ENCODE data around the gene SEMA4A.
"Not testable (repeated sequence)": the region's sequence is repeated elsewhere in the genome, so short reads cannot be mapped to it uniquely, and the experiment has no call there.

GRCh38 chr1:156190265-156190664 is 36.9 kb downstream of the SEMA4A start:
- not testable (repeated sequence) for TF ChIP-seq EZH2 (IDR thresholded peaks at IDR 0.05; ENCODE audit: low read length, missing control alignments)
- TF ChIP-seq, protein P1, sequence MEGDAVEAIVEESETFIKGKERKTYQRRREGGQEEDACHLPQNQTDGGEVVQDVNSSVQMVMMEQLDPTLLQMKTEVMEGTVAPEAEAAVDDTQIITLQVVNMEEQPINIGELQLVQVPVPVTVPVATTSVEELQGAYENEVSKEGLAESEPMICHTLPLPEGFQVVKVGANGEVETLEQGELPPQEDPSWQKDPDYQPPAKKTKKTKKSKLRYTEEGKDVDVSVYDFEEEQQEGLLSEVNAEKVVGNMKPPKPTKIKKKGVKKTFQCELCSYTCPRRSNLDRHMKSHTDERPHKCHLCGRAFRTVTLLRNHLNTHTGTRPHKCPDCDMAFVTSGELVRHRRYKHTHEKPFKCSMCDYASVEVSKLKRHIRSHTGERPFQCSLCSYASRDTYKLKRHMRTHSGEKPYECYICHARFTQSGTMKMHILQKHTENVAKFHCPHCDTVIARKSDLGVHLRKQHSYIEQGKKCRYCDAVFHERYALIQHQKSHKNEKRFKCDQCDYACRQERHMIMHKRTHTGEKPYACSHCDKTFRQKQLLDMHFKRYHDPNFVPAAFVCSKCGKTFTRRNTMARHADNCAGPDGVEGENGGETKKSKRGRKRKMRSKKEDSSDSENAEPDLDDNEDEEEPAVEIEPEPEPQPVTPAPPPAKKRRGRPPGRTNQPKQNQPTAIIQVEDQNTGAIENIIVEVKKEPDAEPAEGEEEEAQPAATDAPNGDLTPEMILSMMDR (conservative IDR thresholded peaks at IDR 0.05 in 1 of 2, IDR thresholded peaks at IDR 0.05 in 1 of 2; ENCODE audit: low read depth in 1 of 2, low read length in 2 of 2), result not testable (repeated sequence)
